ENCODE data around the gene LPA. TPM values are rescaled to one million over a fixed set of nuclear protein-coding genes. Genes with fewer than 3 reads are reported as not detected.
A peak's percentile ranks its signal among the peaks of the same experiment; 100 is the strongest.
"Not testable (repeated sequence)": the region's sequence is repeated elsewhere in the genome, so short reads cannot be mapped to it uniquely, and the experiment has no call there.

LPA gene
- total and polyA plus RNA-seq, 5 donors from 2014 or later = not detected

DNA sequence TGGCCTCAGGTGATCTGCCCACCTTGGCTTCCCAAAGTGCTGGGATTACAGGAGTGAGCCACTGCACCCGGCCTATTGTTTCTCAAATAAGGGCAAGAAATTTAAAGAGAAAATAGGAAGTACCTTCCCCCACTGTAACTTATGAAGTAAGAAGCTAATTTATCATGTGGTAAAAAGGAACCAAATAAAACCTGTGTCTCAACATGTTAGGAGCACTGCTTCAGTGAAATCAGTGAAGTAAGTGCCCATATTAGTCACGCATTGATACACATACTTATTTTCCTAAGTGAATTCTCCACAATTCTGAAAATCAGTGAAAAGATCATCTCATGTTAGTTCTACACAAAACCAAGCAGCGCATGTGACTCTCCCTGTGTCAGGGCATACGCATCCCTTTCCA lies 14.2 kb upstream of the LPA start:
- Histone ChIP-seq H3K27ac (ENCODE audit: insufficient read depth, low read length, poor library complexity, severe bottlenecking) (no peak overlapping the region), H3K4me3 (ENCODE audit: low read depth, low read length) (no peak overlapping the region), H3K27me3 (ENCODE audit: control insufficient read depth, insufficient read depth, low read length) (no peaks in the 10 kb centered on the region), H3K36me3 (ENCODE audit: control insufficient read depth, insufficient read depth, low read length) (no peaks in the 10 kb centered on the region), H3K4me1 (ENCODE audit: control insufficient read depth, insufficient read depth, low read length, poor library complexity, severe bottlenecking) (no peaks in the 10 kb centered on the region), H3K9me3 (ENCODE audit: control insufficient read depth in 2 of 2, low read length in 2 of 2) (peaks cover 0 to under 1% of the 10 kb centered on the region in 2 experiments)
- Mint-ChIP-seq H3K4me3 (no peak overlapping the region), H3K27ac (no peak overlapping the region), H3K36me3 (no peaks in the 10 kb centered on the region), H3K4me1 (no peaks in the 10 kb centered on the region), H3K9me3 (peaks cover 0 to 5% (median 2%) of the 10 kb centered on the region in 7 donors), H3K27me3 (no peaks in the 10 kb centered on the region)
- DNase-seq = no peak
- no peak for ATAC-seq (ENCODE audit: low read depth in 2 of 2)

DNA sequence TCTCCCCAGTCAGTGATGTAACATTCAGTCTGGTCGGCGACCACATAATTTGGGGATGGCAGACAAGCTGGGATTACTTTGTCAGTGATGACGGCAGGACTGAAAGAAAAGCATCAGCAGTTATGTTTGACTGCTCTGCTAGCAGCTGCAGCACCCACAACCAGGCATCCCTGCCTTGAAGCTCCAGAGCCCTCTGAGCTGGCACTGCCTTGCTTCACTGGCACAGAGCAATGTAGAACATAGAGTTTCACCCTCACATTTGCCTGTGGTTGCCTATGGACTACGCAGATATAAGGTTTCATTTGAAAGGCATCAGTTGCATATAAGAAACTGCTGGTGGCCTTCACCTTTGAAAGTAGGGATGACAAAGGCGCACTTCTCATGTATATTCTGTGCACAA lies 12.3 kb upstream of the LPA start:
- ATAC-seq (ENCODE audit: low read depth in 2 of 2); H3K4me1 Mint-ChIP-seq; H3K27ac Mint-ChIP-seq; H3K4me3 ChIP-seq (ENCODE audit: low read depth, low read length); H3K27me3 Mint-ChIP-seq; H3K4me3 Mint-ChIP-seq; H3K27ac ChIP-seq (ENCODE audit: insufficient read depth, low read length, poor library complexity, severe bottlenecking); H3K36me3 Mint-ChIP-seq; H3K9me3 ChIP-seq (ENCODE audit: control insufficient read depth in 2 of 2, low read length in 2 of 2); H3K27me3 ChIP-seq (ENCODE audit: control insufficient read depth, insufficient read depth, low read length); DNase-seq; H3K36me3 ChIP-seq (ENCODE audit: control insufficient read depth, insufficient read depth, low read length); H3K4me1 ChIP-seq (ENCODE audit: control insufficient read depth, insufficient read depth, low read length, poor library complexity, severe bottlenecking): not testable (repeated sequence)
- peaks cover 0 to 16% (median 6%) of the 10 kb centered on the region in 7 donors for H3K9me3 Mint-ChIP-seq

DNA sequence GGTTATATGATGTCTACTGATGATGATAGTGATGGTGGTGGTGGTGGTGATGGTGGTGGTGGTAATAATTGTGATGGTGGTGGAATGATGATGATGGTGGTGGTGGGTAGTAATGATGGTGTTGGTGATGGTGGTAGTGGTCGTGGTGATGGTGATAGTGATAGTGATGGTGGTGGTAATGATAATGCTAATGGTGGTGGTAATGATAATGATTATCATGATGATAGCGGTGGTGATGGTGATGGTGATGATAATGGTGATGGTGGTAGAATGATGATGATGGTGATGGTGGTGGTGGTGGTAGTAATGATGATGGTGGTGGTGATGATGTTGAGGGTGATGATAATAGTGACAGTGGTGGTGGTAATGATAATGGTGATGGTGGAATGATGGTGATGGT lies 4.5 kb upstream of the LPA start:
- Mint-ChIP-seq H3K27ac (no peak overlapping the region), H3K4me1 (peaks cover 0 to 2% (median 0%) of the 10 kb centered on the region in 4 donors), H3K9me3 (peaks cover 0 to 16% (median 6%) of the 10 kb centered on the region in 7 donors), H3K36me3 (no peaks in the 10 kb centered on the region), H3K4me3 (no peak overlapping the region), H3K27me3 (peaks cover 4% of the 10 kb centered on the region)
- Histone ChIP-seq H3K9me3 (ENCODE audit: control insufficient read depth in 2 of 2, low read length in 2 of 2) (peaks cover 0 to 2% of the 10 kb centered on the region in 2 experiments), H3K4me3 (ENCODE audit: low read depth, low read length) (no peak overlapping the region), H3K36me3 (ENCODE audit: control insufficient read depth, insufficient read depth, low read length) (no peaks in the 10 kb centered on the region), H3K4me1 (ENCODE audit: control insufficient read depth, insufficient read depth, low read length, poor library complexity, severe bottlenecking) (no peaks in the 10 kb centered on the region), H3K27ac (ENCODE audit: insufficient read depth, low read length, poor library complexity, severe bottlenecking) (no peak overlapping the region), H3K27me3 (ENCODE audit: control insufficient read depth, insufficient read depth, low read length) (peaks cover 1% of the 10 kb centered on the region)
- ATAC-seq (ENCODE audit: low read depth in 2 of 2) (no peak), DNase-seq (no peak)

DNA sequence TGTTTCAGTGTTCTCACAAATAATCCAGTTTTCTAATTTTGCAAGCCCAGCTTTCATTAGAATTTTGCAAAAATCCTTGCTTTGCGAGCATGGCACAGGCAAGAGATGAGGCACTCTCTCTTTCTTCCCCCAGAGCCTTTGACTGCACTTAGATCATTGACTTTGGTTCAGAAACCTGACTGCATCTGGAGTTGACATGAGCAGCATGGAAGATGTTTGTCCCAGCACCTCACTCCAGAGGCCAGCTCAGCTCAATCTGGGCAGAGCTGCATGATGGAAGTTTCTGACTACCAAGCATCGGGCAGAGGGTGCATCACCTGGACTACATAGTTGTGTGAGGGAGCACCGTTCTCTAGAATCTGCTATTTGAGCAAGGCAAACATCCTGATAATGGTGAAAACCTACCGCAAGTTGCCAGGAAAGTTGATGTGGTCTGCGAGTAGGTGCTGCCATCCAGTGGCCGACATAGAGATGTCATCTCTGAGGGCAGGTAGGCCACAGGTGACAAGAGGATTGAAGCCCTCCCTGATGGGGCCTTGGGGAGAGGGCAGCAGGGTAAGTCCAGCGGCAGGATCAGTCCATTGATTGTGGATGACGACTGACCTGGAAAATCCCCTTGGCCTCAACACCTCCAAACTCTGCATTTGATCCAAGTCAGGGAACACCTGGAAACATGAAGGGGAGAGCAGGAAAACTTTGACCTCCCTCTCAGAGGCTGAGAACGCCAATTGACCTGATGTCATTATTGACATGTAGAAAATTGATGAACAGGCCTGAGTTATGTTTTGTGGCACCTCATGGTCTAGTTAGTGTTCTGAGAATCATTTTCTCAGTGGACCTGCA lies 3.8 kb upstream of the LPA start:
- H3K27me3 Mint-ChIP-seq = peaks cover 4% of the 10 kb centered on the region
- Histone ChIP-seq H3K9me3 (ENCODE audit: control insufficient read depth in 2 of 2, low read length in 2 of 2) (no peaks in the 10 kb centered on the region), H3K4me3 (ENCODE audit: low read depth, low read length) (no peak overlapping the region), H3K4me1 (ENCODE audit: control insufficient read depth, insufficient read depth, low read length, poor library complexity, severe bottlenecking) (no peaks in the 10 kb centered on the region), H3K27ac (ENCODE audit: insufficient read depth, low read length, poor library complexity, severe bottlenecking) (no peak overlapping the region), H3K27me3 (ENCODE audit: control insufficient read depth, insufficient read depth, low read length) (peaks cover 3% of the 10 kb centered on the region), H3K36me3 (ENCODE audit: control insufficient read depth, insufficient read depth, low read length) (no peaks in the 10 kb centered on the region)
- ATAC-seq (ENCODE audit: low read depth in 2 of 2) = no peak
- no peak overlapping the region for H3K27ac Mint-ChIP-seq
- peaks cover 0 to 2% (median 0%) of the 10 kb centered on the region in 4 donors for H3K4me1 Mint-ChIP-seq
- no peaks in the 10 kb centered on the region for H3K36me3 Mint-ChIP-seq
- DNase-seq = peak in 2 of 3 donors; percentile 12 to 51
- no peak overlapping the region for H3K4me3 Mint-ChIP-seq
- H3K9me3 Mint-ChIP-seq = peaks cover 0 to 10% (median 2%) of the 10 kb centered on the region in 7 donors

DNA sequence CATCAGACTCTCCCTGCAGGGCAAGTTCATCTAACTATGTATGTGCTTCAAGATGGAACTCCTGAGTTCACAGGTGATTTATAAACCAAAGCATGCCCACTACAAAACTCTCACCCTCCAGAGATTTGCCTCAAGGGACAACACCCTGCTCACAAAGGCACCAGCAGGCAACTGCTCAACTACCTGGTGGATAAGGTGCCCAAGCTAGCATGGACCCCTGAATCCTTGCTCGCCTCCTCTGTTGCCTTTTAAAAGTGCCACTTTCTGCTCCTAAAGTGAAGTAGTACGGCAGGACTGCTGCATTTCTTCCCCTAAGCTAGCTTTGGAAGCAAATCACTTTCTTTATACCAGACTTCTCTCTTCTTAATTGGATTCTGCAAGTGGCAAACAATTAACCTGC lies 1.2 kb downstream of the LPA start:
- H3K4me1 ChIP-seq (ENCODE audit: control insufficient read depth, insufficient read depth, low read length, poor library complexity, severe bottlenecking) = no peaks in the 10 kb centered on the region
- H3K27ac ChIP-seq (ENCODE audit: insufficient read depth, low read length, poor library complexity, severe bottlenecking) = no peak overlapping the region
- H3K27me3 ChIP-seq (ENCODE audit: control insufficient read depth, insufficient read depth, low read length) = peaks cover 5% of the 10 kb centered on the region
- no peak for DNase-seq
- H3K4me3 Mint-ChIP-seq = no peak overlapping the region
- no peak for ATAC-seq (ENCODE audit: low read depth in 2 of 2)
- no peaks in the 10 kb centered on the region for H3K36me3 Mint-ChIP-seq
- H3K4me1 Mint-ChIP-seq = peaks cover 0 to 2% (median 0%) of the 10 kb centered on the region in 4 donors
- no peaks in the 10 kb centered on the region for H3K36me3 ChIP-seq (ENCODE audit: control insufficient read depth, insufficient read depth, low read length)
- H3K9me3 Mint-ChIP-seq = peaks cover 0 to 4% (median 1%) of the 10 kb centered on the region in 7 donors
- H3K27me3 Mint-ChIP-seq = peaks cover 10% of the 10 kb centered on the region
- no peaks in the 10 kb centered on the region for H3K9me3 ChIP-seq (ENCODE audit: control insufficient read depth in 2 of 2, low read length in 2 of 2)
- no peak overlapping the region for H3K27ac Mint-ChIP-seq
- no peak overlapping the region for H3K4me3 ChIP-seq (ENCODE audit: low read depth, low read length)

DNA sequence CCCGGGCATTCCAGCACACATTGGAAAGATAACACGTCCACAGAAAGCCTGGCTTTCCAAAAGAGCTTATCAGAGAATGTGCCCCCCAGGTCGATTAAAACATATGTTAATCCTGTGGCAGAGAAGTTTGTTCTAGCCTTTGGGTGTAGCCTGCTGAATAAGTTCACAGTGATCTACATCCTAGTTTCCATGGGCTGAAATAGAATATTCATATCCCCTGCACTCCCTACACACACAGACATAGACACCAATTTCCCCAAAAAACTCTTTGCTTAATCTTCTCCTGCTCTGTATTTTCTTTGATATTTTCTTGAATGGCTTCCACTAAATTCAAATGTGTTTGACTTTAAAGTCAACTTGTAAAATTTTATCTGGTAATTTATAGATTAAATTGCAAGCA lies 1.6 kb downstream of the LPA start:
- H3K9me3 Mint-ChIP-seq = peaks cover 0 to 6% (median 1%) of the 10 kb centered on the region in 7 donors

DNA sequence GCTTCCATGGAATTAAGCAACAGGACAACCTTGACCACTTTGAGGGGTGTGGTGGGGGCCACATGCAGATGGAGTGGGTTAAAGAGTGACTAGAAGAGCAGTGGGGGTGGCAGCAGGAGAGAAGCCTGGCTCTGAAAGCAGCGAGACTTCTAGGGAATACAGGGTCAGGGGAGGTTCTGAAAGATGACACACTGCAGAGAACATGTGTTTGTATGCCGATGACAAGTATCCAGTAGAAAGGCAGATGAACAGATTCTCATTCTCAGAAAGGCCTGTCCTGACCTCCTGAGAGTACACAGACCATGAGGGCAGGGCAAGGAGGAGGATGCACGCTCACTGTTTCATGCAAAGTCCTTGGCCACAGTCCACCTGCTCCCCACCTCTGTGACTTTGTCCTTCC lies 2.9 kb downstream of the LPA start:
- no peak for ATAC-seq (ENCODE audit: low read depth in 2 of 2)
- peaks cover 3% of the 10 kb centered on the region for H3K27me3 ChIP-seq (ENCODE audit: control insufficient read depth, insufficient read depth, low read length)
- H3K4me3 Mint-ChIP-seq = no peak overlapping the region
- H3K4me1 Mint-ChIP-seq = no peaks in the 10 kb centered on the region
- no peak for DNase-seq
- no peaks in the 10 kb centered on the region for H3K9me3 ChIP-seq (ENCODE audit: control insufficient read depth in 2 of 2, low read length in 2 of 2)
- H3K36me3 Mint-ChIP-seq = no peaks in the 10 kb centered on the region
- H3K27ac ChIP-seq (ENCODE audit: insufficient read depth, low read length, poor library complexity, severe bottlenecking) = no peak overlapping the region
- no peak overlapping the region for H3K27ac Mint-ChIP-seq
- H3K4me1 ChIP-seq (ENCODE audit: control insufficient read depth, insufficient read depth, low read length, poor library complexity, severe bottlenecking) = no peaks in the 10 kb centered on the region
- no peaks in the 10 kb centered on the region for H3K36me3 ChIP-seq (ENCODE audit: control insufficient read depth, insufficient read depth, low read length)
- peaks cover 0 to 7% (median 3%) of the 10 kb centered on the region in 7 donors for H3K9me3 Mint-ChIP-seq
- H3K4me3 ChIP-seq (ENCODE audit: low read depth, low read length) = no peak overlapping the region
- peaks cover 10% of the 10 kb centered on the region for H3K27me3 Mint-ChIP-seq

More for the DNA sequence above, 1.6 kb downstream of the LPA start:
- DNase-seq = no peak
- no peak overlapping the region for H3K4me3 ChIP-seq (ENCODE audit: low read depth, low read length)
- Mint-ChIP-seq H3K36me3 (no peaks in the 10 kb centered on the region), H3K4me3 (no peak overlapping the region), H3K27ac (no peak overlapping the region), H3K27me3 (peaks cover 10% of the 10 kb centered on the region), H3K4me1 (no peaks in the 10 kb centered on the region)
- H3K27ac ChIP-seq (ENCODE audit: insufficient read depth, low read length, poor library complexity, severe bottlenecking) = no peak overlapping the region
- ATAC-seq (ENCODE audit: low read depth in 2 of 2) = no peak
- no peaks in the 10 kb centered on the region for H3K36me3 ChIP-seq (ENCODE audit: control insufficient read depth, insufficient read depth, low read length)
- no peaks in the 10 kb centered on the region for H3K4me1 ChIP-seq (ENCODE audit: control insufficient read depth, insufficient read depth, low read length, poor library complexity, severe bottlenecking)
- H3K9me3 ChIP-seq (ENCODE audit: control insufficient read depth in 2 of 2, low read length in 2 of 2) = no peaks in the 10 kb centered on the region
- H3K27me3 ChIP-seq (ENCODE audit: control insufficient read depth, insufficient read depth, low read length) = peaks cover 5% of the 10 kb centered on the region

DNA sequence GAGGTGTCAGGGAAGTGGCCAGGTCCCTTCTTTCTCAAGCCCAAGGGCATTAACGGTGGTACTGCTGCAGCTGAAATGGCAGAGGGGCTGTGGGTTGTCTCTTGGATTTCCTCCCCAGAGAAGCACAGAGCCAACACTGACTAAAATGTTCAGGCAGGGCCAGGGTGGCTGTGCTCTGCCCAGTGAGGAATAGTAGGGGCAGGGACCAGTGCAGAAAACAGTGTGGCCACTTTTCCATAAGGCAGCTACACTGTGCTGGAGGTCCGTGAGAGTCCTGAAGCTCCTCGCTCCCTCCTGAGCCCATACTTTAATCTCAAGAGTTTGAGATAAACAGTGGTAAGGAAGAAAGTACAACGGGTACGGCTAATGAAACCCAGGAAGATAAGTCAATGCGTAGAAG lies 4.5 kb downstream of the LPA start:
- Histone ChIP-seq H3K9me3 (ENCODE audit: control insufficient read depth in 2 of 2, low read length in 2 of 2) (no peaks in the 10 kb centered on the region), H3K4me1 (ENCODE audit: control insufficient read depth, insufficient read depth, low read length, poor library complexity, severe bottlenecking) (no peaks in the 10 kb centered on the region), H3K27me3 (ENCODE audit: control insufficient read depth, insufficient read depth, low read length) (peaks cover 3% of the 10 kb centered on the region), H3K4me3 (ENCODE audit: low read depth, low read length) (no peak overlapping the region), H3K36me3 (ENCODE audit: control insufficient read depth, insufficient read depth, low read length) (no peaks in the 10 kb centered on the region), H3K27ac (ENCODE audit: insufficient read depth, low read length, poor library complexity, severe bottlenecking) (no peak overlapping the region)
- H3K9me3 Mint-ChIP-seq = peaks cover 0 to 7% (median 3%) of the 10 kb centered on the region in 7 donors
- H3K4me3 Mint-ChIP-seq = no peak overlapping the region
- H3K36me3 Mint-ChIP-seq = no peaks in the 10 kb centered on the region
- no peaks in the 10 kb centered on the region for H3K4me1 Mint-ChIP-seq
- H3K27ac Mint-ChIP-seq = no peak overlapping the region
- peaks cover 9% of the 10 kb centered on the region for H3K27me3 Mint-ChIP-seq
- no peak for DNase-seq
- ATAC-seq (ENCODE audit: low read depth in 2 of 2) = no peak

Measured in CD4-positive, CD25-positive, alpha-beta regulatory T cell (primary cell).